GM23248 (cell line): ENCODE measurements around the gene RABEP1. TPM values are rescaled to one million over a fixed set of nuclear protein-coding genes. Genes with fewer than 3 reads are reported as not detected.

Experiments
- DNase-seq: peaks from one replicate; pipeline ENCODE4 v3.0.0-alpha.2; 2015
- H2AFZ ChIP-seq: fragments of 200-600 bp; sonication (generic); 2 replicates; pipeline ENCODE4 v1.6.1; 2016; ENCODE audit warnings: antibody characterized with exemption
- H3F3A ChIP-seq: fragments of 200-600 bp; sonication (generic); 2 replicates; pipeline ENCODE4 v1.6.1; 2016; ENCODE audit warnings: mild to moderate bottlenecking, antibody characterized with exemption, mixed run types; ENCODE audit not compliant: insufficient read depth
- H3K27ac ChIP-seq: fragments of 200-600 bp; sonication (generic); 2 replicates; pipeline ENCODE4 v1.5.1; 2016; ENCODE audit warnings: mild to moderate bottlenecking
- H3K27me3 ChIP-seq: fragments of 200-600 bp; sonication (generic); replicated peaks from 2 replicates; pipeline ENCODE4 v1.6.1; 2016; ENCODE audit warnings: mild to moderate bottlenecking; ENCODE audit not compliant: insufficient read depth
- H3K36me3 ChIP-seq: fragments of 200-600 bp; sonication (generic); 2 replicates; pipeline ENCODE4 v1.6.1; 2016; ENCODE audit warnings: low read depth, mild to moderate bottlenecking
- H3K4me1 ChIP-seq: fragments of 200-600 bp; sonication (generic); 2 replicates; pipeline ENCODE4 v1.6.1; 2016; ENCODE audit warnings: mild to moderate bottlenecking; ENCODE audit not compliant: insufficient read depth
- H3K4me2 ChIP-seq: fragments of 200-600 bp; sonication (generic); one replicate; pipeline ENCODE4 v1.6.1; 2016; ENCODE audit warnings: mild to moderate bottlenecking; ENCODE audit not compliant: unreplicated experiment
- H3K4me3 ChIP-seq: fragments of 200-600 bp; sonication (generic); 2 replicates; pipeline ENCODE4 v1.5.1; 2016; ENCODE audit warnings: mild to moderate bottlenecking
- H3K79me2 ChIP-seq: fragments of 200-600 bp; sonication (generic); 2 replicates; pipeline ENCODE4 v1.6.1; 2016; ENCODE audit warnings: mild to moderate bottlenecking; ENCODE audit not compliant: insufficient read depth
- H3K9ac ChIP-seq: fragments of 200-600 bp; sonication (generic); 2 replicates; pipeline ENCODE4 v1.6.1; 2016; ENCODE audit warnings: mild to moderate bottlenecking
- H3K9me2 ChIP-seq: fragments of 200-600 bp; sonication (generic); 2 replicates; pipeline ENCODE4 v1.6.1; 2016; ENCODE audit warnings: mixed run types, mild to moderate bottlenecking, moderate library complexity; ENCODE audit not compliant: insufficient read depth
- H3K9me3 ChIP-seq: fragments of 200-600 bp; sonication (generic); one replicate; pipeline ENCODE4 v1.6.1; 2017; ENCODE audit warnings: low read depth
- H4K20me1 ChIP-seq: fragments of 200-600 bp; sonication (generic); 2 replicates; pipeline ENCODE4 v1.6.0; 2016; ENCODE audit not compliant: insufficient read depth
- EZH2 ChIP-seq: fragments of 200-600 bp; sonication (generic); IDR thresholded peaks from 2 replicates; pipeline ENCODE4 v1.6.1; 2018; ENCODE audit warnings: antibody characterized with exemption, mild to moderate bottlenecking; ENCODE audit not compliant: insufficient read depth, poor library complexity, severe bottlenecking
- EZH2phosphoT487 ChIP-seq: fragments of 200-600 bp; sonication (generic); IDR thresholded peaks from 2 replicates; pipeline ENCODE4 v1.6.1; 2018; ENCODE audit warnings: antibody characterized with exemption, moderate library complexity, mild to moderate bottlenecking, low read depth; ENCODE audit not compliant: insufficient read depth
- WGBS, 2 experiments: methylation state at CpG; one replicate each; pipeline ENCODE4 v1.1.6; 2015 to 2017; ENCODE audit warnings: low lambda C conversion rate in 2 of 2, low coverage in 1 of 2; ENCODE audit errors: missing lambda C conversion rate in 2 of 2; 5-methylcytosine and 5-hydroxymethylcytosine counted together
- in situ Hi-C: fragments of 300-500 bp; cut with MboI; formaldehyde crosslinking; loops from 2 replicates; pipeline ENCODE4 v1.15.0; 2020
- polyA plus RNA-seq: library from polyadenylated mRNA; unstranded; fragments of >200 nt; fragmentation: Nextera tagmentation; extraction: Ambion mirVana; gene quantifications from 2 replicates; pipeline ENCODE4 v1.2.1, GENCODE V29; 2016
- total RNA-seq: library from RNA; depleted of rRNA; stranded (reverse); fragments of >200 nt; shearing (Covaris generic); gene quantifications from 2 replicates; pipeline ENCODE4 v1.2.3, GENCODE V29; 2014

RABEP1 gene
- total and polyA plus RNA-seq, 2 experiments from 2014 or later, result 26.3 to 33.6 TPM

GRCh38 chr17:5365831-5366230 is 83.7 kb downstream of the RABEP1 start:
- no peak for DNase-seq
- 90 to 93% methylated on average over 6 of the region's 6 CpGs for WGBS, 2 experiments
- TF ChIP-seq EZH2phosphoT487 (no peak), EZH2 (no peak)
- no peak overlapping the region for H3K4me3 ChIP-seq
- H3K27me3 ChIP-seq, result no peaks in the 10 kb centered on the region
- in situ Hi-C loops, result no loop called here
- no peaks in the 10 kb centered on the region for H3K9me2 ChIP-seq
- peaks cover 38% of the 10 kb centered on the region for H3K36me3 ChIP-seq
- H3K4me1 ChIP-seq, result peaks cover 9% of the 10 kb centered on the region
- no peak overlapping the region for H3K9ac ChIP-seq
- H4K20me1 ChIP-seq, result no peaks in the 10 kb centered on the region
- no peak overlapping the region for H3K27ac ChIP-seq
- H3K9me3 ChIP-seq, result no peaks in the 10 kb centered on the region
- H3K4me2 ChIP-seq, result no peak overlapping the region
- H3F3A ChIP-seq, result peaks cover 7% of the 10 kb centered on the region; the same call in 1 of the 2 replicates
- H3K79me2 ChIP-seq, result 0 out of 2 replicates have a peak, but pooled peaks cover 5% of the 10 kb centered on the region
- no peak overlapping the region for H2AFZ ChIP-seq

- no peak for TF ChIP-seq EZH2
- no peak for TF ChIP-seq EZH2phosphoT487
- no peaks in the 10 kb centered on the region for H3K79me2 ChIP-seq
- no peaks in the 10 kb centered on the region for H3F3A ChIP-seq
- H3K9me3 ChIP-seq, result no peaks in the 10 kb centered on the region
- no peak overlapping the region for H3K4me3 ChIP-seq
- in situ Hi-C loops, result no loop called here
- WGBS, 2 experiments, result 95 to 98% methylated on average over 4 of the region's 4 CpGs
- no peak overlapping the region for H3K4me2 ChIP-seq
- no peaks in the 10 kb centered on the region for H4K20me1 ChIP-seq
- H3K27me3 ChIP-seq, result no peaks in the 10 kb centered on the region
- H2AFZ ChIP-seq, result no peak overlapping the region
- no peak for DNase-seq
- no peaks in the 10 kb centered on the region for H3K9me2 ChIP-seq
- H3K9ac ChIP-seq, result no peak overlapping the region
- no peak overlapping the region for H3K27ac ChIP-seq
- H3K36me3 ChIP-seq, result peaks cover 37% of the 10 kb centered on the region
- H3K4me1 ChIP-seq, result no peaks in the 10 kb centered on the region
These were observed 88.3 kb downstream of the RABEP1 start for GRCh38 chr17:5370411-5370810.

GRCh38 chr17:5373112-5373511 is 91.0 kb downstream of the RABEP1 start:
- no peaks in the 10 kb centered on the region for H4K20me1 ChIP-seq
- no peak overlapping the region for H3K4me2 ChIP-seq
- H3K79me2 ChIP-seq, result no peaks in the 10 kb centered on the region
- DNase-seq, result no peak
- H3K9ac ChIP-seq, result no peak overlapping the region
- WGBS, 2 experiments, result 88 to 90% methylated on average over 6 of the region's 6 CpGs
- H3F3A ChIP-seq, result peaks cover 8% of the 10 kb centered on the region; the same call in 1 of the 2 replicates
- peaks cover 45% of the 10 kb centered on the region for H3K36me3 ChIP-seq
- no peak overlapping the region for H3K4me3 ChIP-seq
- H3K9me2 ChIP-seq, result no peaks in the 10 kb centered on the region
- in situ Hi-C loops, result no loop called here
- no peaks in the 10 kb centered on the region for H3K27me3 ChIP-seq
- no peaks in the 10 kb centered on the region for H3K4me1 ChIP-seq
- H3K27ac ChIP-seq, result no peak overlapping the region
- no peak overlapping the region for H2AFZ ChIP-seq
- TF ChIP-seq EZH2 (no peak), EZH2phosphoT487 (no peak)
- no peaks in the 10 kb centered on the region for H3K9me3 ChIP-seq

- peaks cover 41% of the 10 kb centered on the region for H3F3A ChIP-seq
- TF ChIP-seq EZH2phosphoT487, result no peak
- no peak for TF ChIP-seq EZH2
- no peak overlapping the region for H2AFZ ChIP-seq
- H3K27ac ChIP-seq, result no peak overlapping the region
- no peaks in the 10 kb centered on the region for H3K9me3 ChIP-seq
- no peaks in the 10 kb centered on the region for H3K27me3 ChIP-seq
- no peak overlapping the region for H3K4me2 ChIP-seq
- DNase-seq, result no peak
- no peaks in the 10 kb centered on the region for H4K20me1 ChIP-seq
- H3K4me1 ChIP-seq, result peaks cover 12% of the 10 kb centered on the region
- 73 to 80% methylated on average over 3 of the region's 3 CpGs for WGBS, 2 experiments
- in situ Hi-C loops, result no loop called here
- H3K4me3 ChIP-seq, result no peak overlapping the region
- H3K79me2 ChIP-seq, result no peaks in the 10 kb centered on the region
- H3K9ac ChIP-seq, result no peak overlapping the region
- H3K9me2 ChIP-seq, result no peaks in the 10 kb centered on the region
- peaks cover 50% of the 10 kb centered on the region for H3K36me3 ChIP-seq
These were observed 96.6 kb downstream of the RABEP1 start for GRCh38 chr17:5378566-5379207.
